HK-2 (cell line): Measurements from ENCODE around the gene ABCG1.

Experiments used
- DNase-seq: peaks from one replicate; pipeline ENCODE4 v3.0.0-alpha.2; 2018; ENCODE audit not compliant: unreplicated experiment

ABCG1 gene

GRCh38 chr21:42306366-42307035 is 87.6 kb downstream of the ABCG1 start:
- DNase-seq: no peak

- DNase-seq: no peak
Measured at GRCh38 chr21:42307106-42307505, 88.2 kb downstream of the ABCG1 start.

- DNase-seq: no peak
Measured at GRCh38 chr21:42308161-42308913, 89.4 kb downstream of the ABCG1 start.

GRCh38 chr21:42308914-42309752 is 90.2 kb downstream of the ABCG1 start:
- no peak for DNase-seq

- DNase-seq: peak; percentile 36
Measured at GRCh38 chr21:42309753-42310213, 90.8 kb downstream of the ABCG1 start.

GRCh38 chr21:42310411-42311001 is 91.6 kb downstream of the ABCG1 start:
- no peak for DNase-seq

GRCh38 chr21:42311160-42311559 is 92.2 kb downstream of the ABCG1 start:
- DNase-seq: no peak

- no peak for DNase-seq
Measured at GRCh38 chr21:42311816-42312625, 93.1 kb downstream of the ABCG1 start.

- no peak for DNase-seq
Measured at GRCh38 chr21:42312626-42313104, 93.7 kb downstream of the ABCG1 start.

GRCh38 chr21:42313501-42313969 is 94.6 kb downstream of the ABCG1 start:
- DNase-seq: no peak

GRCh38 chr21:42314616-42315295 is 95.8 kb downstream of the ABCG1 start:
- DNase-seq: no peak

GRCh38 chr21:42315296-42315891 is 96.5 kb downstream of the ABCG1 start, which contains the start of gene TFF3:
Gene TFF3, minus strand, starts transcription at chr21:42315409. Its CDS starts 35 bp downstream, at chr21:42315374.
- no peak for DNase-seq

- DNase-seq: no peak
Measured at GRCh38 chr21:42316891-42317290, 98.0 kb downstream of the ABCG1 start.

- DNase-seq: no peak
Measured at GRCh38 chr21:42317341-42317741, 98.4 kb downstream of the ABCG1 start.

GRCh38 chr21:42317826-42318746 is 99.1 kb downstream of the ABCG1 start:
- DNase-seq: no peak

- DNase-seq: no peak
Measured at GRCh38 chr21:42319376-42319775, 100.4 kb downstream of the ABCG1 start.

- DNase-seq: no peak
Measured at GRCh38 chr21:42319851-42320572, 101.1 kb downstream of the ABCG1 start.

- DNase-seq: no peak
Measured at GRCh38 chr21:42320791-42321190, 101.9 kb downstream of the ABCG1 start.
